Uterine smooth muscle cell (primary cell): ENCODE data around the gene KLHDC9. TPM values are rescaled to one million over a fixed set of nuclear protein-coding genes. Genes with fewer than 3 reads are reported as not detected.

ENCODE experiments used
- total RNA-seq: library from RNA; depleted of rRNA; stranded (reverse); fragments of >200 nt; gene quantifications from 2 replicates; pipeline ENCODE4 v1.2.3, GENCODE V29; 2014

KLHDC9 gene
- 1.3 and 1.6 TPM in 2 replicates for total RNA-seq

GRCh38 chr1:161098210-161099068, at the start of gene KLHDC9:
KLHDC9 (plus strand) TSS chr1:161098361; CDS start chr1:161098536, 175 bp downstream.

GRCh38 chr1:161069731-161070270, 28.4 kb upstream of the KLHDC9 start, which contains the start of gene ARHGAP30:
ARHGAP30 (minus strand) TSS chr1:161069891; CDS start chr1:161069624, 267 bp downstream.

GRCh38 chr1:161089251-161089924, 8.8 kb upstream of the KLHDC9 start, which contains the start of gene NECTIN4:
NECTIN4 (minus strand) TSS chr1:161089558; CDS start chr1:161089296, 262 bp downstream.

GRCh38 chr1:161117759-161118581, 19.8 kb downstream of the KLHDC9 start, which contains the start of the genes NIT1 and PFDN2:
NIT1 (plus strand) TSS chr1:161118105; CDS start chr1:161118177, 72 bp downstream.
PFDN2 (minus strand) TSS chr1:161118037; CDS start chr1:161118026, 11 bp downstream.

GRCh38 chr1:161132410-161133219, 34.5 kb downstream of the KLHDC9 start, which contains the start of gene DEDD:
DEDD (minus strand) TSS chr1:161132667; CDS start chr1:161124462, 8,205 bp downstream.

Other genes starting within 250 kb of the KLHDC9 start
- gene CD244, start 235.5 kb upstream of the KLHDC9 start, total RNA-seq, result not detected in 2 replicates
- not detected in 2 replicates for gene ITLN1, start 213.2 kb upstream of the KLHDC9 start, total RNA-seq
- not detected in 2 replicates for gene ITLN2, start 143.6 kb upstream of the KLHDC9 start, total RNA-seq
- gene F11R, start 77.2 kb upstream of the KLHDC9 start, total RNA-seq, result 2.2 and 2.7 TPM in 2 replicates
- gene TSTD1, start 59.4 kb upstream of the KLHDC9 start, total RNA-seq, result 3.4 and 9.1 TPM in 2 replicates
- gene USF1, start 52.4 kb upstream of the KLHDC9 start, total RNA-seq, result 66.7 and 87.2 TPM in 2 replicates
- not detected in 2 replicates for gene ARHGAP30, start 28.5 kb upstream of the KLHDC9 start, total RNA-seq
- gene NECTIN4, start 8.8 kb upstream of the KLHDC9 start, total RNA-seq, result 0.11 and 0.25 TPM in 2 replicates
- 74.6 and 114 TPM in 2 replicates for gene PFDN2, start 19.7 kb downstream of the KLHDC9 start, total RNA-seq
- gene NIT1, start 19.7 kb downstream of the KLHDC9 start, total RNA-seq, result 21.8 and 25.6 TPM in 2 replicates
- 21.1 and 28.7 TPM in 2 replicates for gene DEDD, start 34.3 kb downstream of the KLHDC9 start, total RNA-seq
- 85.5 and 86.7 TPM in 2 replicates for gene UFC1, start 55.6 kb downstream of the KLHDC9 start, total RNA-seq
- 7.5 and 11.2 TPM in 2 replicates for gene USP21, start 61.1 kb downstream of the KLHDC9 start, total RNA-seq
- 13.8 and 15.2 TPM in 2 replicates for gene PPOX, start 68.1 kb downstream of the KLHDC9 start, total RNA-seq
- gene B4GALT3, start 79.1 kb downstream of the KLHDC9 start, total RNA-seq, result 18.3 and 23.6 TPM in 2 replicates
- 14.9 and 37.3 TPM in 2 replicates for gene ADAMTS4, start 100.7 kb downstream of the KLHDC9 start, total RNA-seq
- gene NDUFS2, start 104.0 kb downstream of the KLHDC9 start, total RNA-seq, result 197 and 198 TPM in 2 replicates
- gene FCER1G, start 116.9 kb downstream of the KLHDC9 start, total RNA-seq, result not detected in 2 replicates
- not detected in 2 replicates for gene APOA2, start 125.3 kb downstream of the KLHDC9 start, total RNA-seq
- 9.2 and 13.2 TPM in 2 replicates for gene TOMM40L, start 127.7 kb downstream of the KLHDC9 start, total RNA-seq
- gene NR1I3, start 139.8 kb downstream of the KLHDC9 start, total RNA-seq, result not detected in 2 replicates
- not detected in 2 replicates for gene PCP4L1, start 160.4 kb downstream of the KLHDC9 start, total RNA-seq
- 0.87 and 1.00 TPM in 2 replicates for gene MPZ, start 211.6 kb downstream of the KLHDC9 start, total RNA-seq
- 26.9 and 37.0 TPM in 2 replicates for gene SDHC, start 216.0 kb downstream of the KLHDC9 start, total RNA-seq